HG02571 (cell line): ENCODE measurements around the gene PLA2G2F.
"Not testable (repeated sequence)": the region's sequence is repeated elsewhere in the genome, so short reads cannot be mapped to it uniquely, and the experiment has no call there.

Source experiments
- ATAC-seq: cut with Tn5 transposase; IDR thresholded peaks from one replicate; pipeline ENCODE4 v1.9.1; 2021; ENCODE audit warnings: mild to moderate bottlenecking, moderate library complexity; ENCODE audit not compliant: unreplicated experiment

The PLA2G2F gene

GRCh38 chr1:20114021-20114648, 25.0 kb upstream of the PLA2G2F start:
- no peak for ATAC-seq

- no peak for ATAC-seq
Measured at GRCh38 chr1:20115479-20115878, 23.6 kb upstream of the PLA2G2F start.

- no peak for ATAC-seq
Measured at GRCh38 chr1:20115916-20116315, 23.2 kb upstream of the PLA2G2F start.

GRCh38 chr1:20117236-20117635, 21.9 kb upstream of the PLA2G2F start:
- ATAC-seq, result no peak

- ATAC-seq, result no peak
Measured at GRCh38 chr1:20119347-20119746, 19.8 kb upstream of the PLA2G2F start, which contains the start of gene PLA2G2D. Gene PLA2G2D, minus strand, starts transcription at chr1:20119536. Its CDS starts 38 bp downstream, at chr1:20119498.

- no peak for ATAC-seq
Measured at GRCh38 chr1:20120796-20121195, 18.3 kb upstream of the PLA2G2F start.

GRCh38 chr1:20123722-20124455, 15.2 kb upstream of the PLA2G2F start:
- ATAC-seq, result no peak

- no peak for ATAC-seq
Measured at GRCh38 chr1:20124456-20125057, 14.6 kb upstream of the PLA2G2F start.

GRCh38 chr1:20125100-20125499, 14.0 kb upstream of the PLA2G2F start:
- no peak for ATAC-seq

- ATAC-seq, result no peak
Measured at GRCh38 chr1:20126041-20126805, 12.9 kb upstream of the PLA2G2F start.

- ATAC-seq, result no peak
Measured at GRCh38 chr1:20126806-20127440, 12.2 kb upstream of the PLA2G2F start.

- not testable (repeated sequence) for ATAC-seq
Measured at GRCh38 chr1:20130518-20130917, 8.6 kb upstream of the PLA2G2F start.

GRCh38 chr1:20134995-20135394, 4.1 kb upstream of the PLA2G2F start:
- ATAC-seq, result no peak

GRCh38 chr1:20136249-20136648, 2.9 kb upstream of the PLA2G2F start:
- no peak for ATAC-seq

GRCh38 chr1:20137055-20137454, 2.1 kb upstream of the PLA2G2F start:
- ATAC-seq, result no peak

GRCh38 chr1:20137604-20138003, 1.5 kb upstream of the PLA2G2F start:
- ATAC-seq, result no peak

- ATAC-seq, result no peak
Measured at GRCh38 chr1:20138346-20138745, 777 bp upstream of the PLA2G2F start.

- no peak for ATAC-seq
Measured at GRCh38 chr1:20139776-20140612, 871 bp downstream of the PLA2G2F start.

- no peak for ATAC-seq
Measured at GRCh38 chr1:20141001-20141400, 1.9 kb downstream of the PLA2G2F start.

GRCh38 chr1:20141466-20141865, 2.3 kb downstream of the PLA2G2F start:
- no peak for ATAC-seq
